GM19438 (cell line): ENCODE data around the gene SV2C.
A peak's percentile ranks its signal among the peaks of the same experiment; 100 is the strongest.
"Not testable (repeated sequence)": the region's sequence is repeated elsewhere in the genome, so short reads cannot be mapped to it uniquely, and the experiment has no call there.

Source experiments
- ATAC-seq: cut with Tn5 transposase; IDR thresholded peaks from one replicate; pipeline ENCODE4 v1.9.1; 2021; ENCODE audit warnings: low read depth; ENCODE audit not compliant: unreplicated experiment

Gene SV2C

DNA sequence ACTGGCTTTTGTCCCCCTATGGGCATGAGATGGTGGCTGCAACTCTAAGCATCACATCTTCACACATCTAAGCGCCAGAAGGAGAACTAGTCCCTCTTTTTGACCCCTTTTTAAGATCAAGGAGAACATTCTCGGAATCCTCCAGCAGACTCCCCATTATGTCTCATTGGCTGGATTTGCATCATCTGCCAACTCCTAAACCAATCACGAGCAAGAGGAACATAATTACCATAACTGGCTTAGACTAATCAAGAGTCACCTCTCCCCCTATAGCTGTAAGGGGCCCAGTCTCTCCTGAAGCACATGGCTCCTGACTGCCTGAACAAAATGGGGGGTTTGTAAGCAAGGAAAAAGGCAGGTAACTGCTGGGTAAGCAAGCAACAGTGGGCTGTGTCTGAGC lies 251.4 kb downstream of the SV2C start:
- no peak for ATAC-seq

GRCh38 chr5:76335451-76335850 lies 252.3 kb downstream of the SV2C start:
- ATAC-seq: not testable (repeated sequence)

DNA sequence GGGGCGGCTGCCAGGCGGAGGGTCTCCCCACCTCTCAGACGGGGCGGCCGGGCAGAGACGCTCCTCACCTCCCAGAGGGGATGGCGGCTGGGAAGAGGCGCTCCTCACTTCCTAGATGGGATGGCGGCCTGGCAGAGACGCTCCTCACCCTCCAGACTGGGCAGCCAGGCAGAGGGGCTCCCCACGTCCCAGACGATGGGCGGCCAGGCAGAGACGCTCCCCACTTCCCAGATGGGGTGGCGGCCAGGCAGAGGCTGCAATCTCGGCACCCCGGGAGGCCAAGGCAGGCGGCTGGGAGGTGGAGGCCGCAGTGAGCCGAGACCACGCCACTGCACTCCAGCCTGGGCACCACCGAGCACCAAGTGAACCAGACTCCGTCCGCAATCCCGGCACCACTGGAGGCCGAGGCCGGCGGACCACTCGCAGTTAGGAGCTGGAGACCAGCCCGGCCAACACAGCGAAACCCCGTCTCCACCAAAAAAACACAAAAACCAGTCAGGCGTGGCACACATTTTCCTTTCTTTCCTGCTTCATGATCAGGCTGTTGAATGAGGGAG lies 253.1 kb downstream of the SV2C start:
- not testable (repeated sequence) for ATAC-seq

DNA sequence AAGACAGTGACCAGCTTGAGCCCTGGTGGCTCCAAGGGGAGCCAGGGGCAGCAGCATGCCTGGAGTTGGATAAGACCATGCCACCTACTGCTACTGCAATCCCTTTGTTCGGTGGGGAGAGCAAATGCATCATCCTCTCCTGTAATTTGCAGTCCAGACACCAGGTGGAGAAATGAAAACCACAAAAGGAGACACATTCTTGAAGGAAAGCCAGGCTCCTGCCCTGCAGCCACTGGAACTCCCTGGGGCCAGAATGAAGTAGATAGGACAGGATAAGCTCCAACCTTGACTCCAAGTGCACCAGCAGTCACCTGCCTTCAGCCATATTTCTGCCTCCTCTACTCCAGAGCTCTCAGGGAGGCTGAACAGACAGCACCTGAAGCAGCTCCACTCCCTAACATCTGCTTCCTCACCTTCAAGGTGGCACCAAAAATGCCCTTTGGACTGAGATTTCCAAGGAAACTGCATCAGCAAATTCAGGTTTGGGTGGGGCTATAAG lies 254.8 kb downstream of the SV2C start:
- peak; percentile 85 for ATAC-seq

GRCh38 chr5:76339919-76340318 lies 256.7 kb downstream of the SV2C start:
- no peak for ATAC-seq

DNA sequence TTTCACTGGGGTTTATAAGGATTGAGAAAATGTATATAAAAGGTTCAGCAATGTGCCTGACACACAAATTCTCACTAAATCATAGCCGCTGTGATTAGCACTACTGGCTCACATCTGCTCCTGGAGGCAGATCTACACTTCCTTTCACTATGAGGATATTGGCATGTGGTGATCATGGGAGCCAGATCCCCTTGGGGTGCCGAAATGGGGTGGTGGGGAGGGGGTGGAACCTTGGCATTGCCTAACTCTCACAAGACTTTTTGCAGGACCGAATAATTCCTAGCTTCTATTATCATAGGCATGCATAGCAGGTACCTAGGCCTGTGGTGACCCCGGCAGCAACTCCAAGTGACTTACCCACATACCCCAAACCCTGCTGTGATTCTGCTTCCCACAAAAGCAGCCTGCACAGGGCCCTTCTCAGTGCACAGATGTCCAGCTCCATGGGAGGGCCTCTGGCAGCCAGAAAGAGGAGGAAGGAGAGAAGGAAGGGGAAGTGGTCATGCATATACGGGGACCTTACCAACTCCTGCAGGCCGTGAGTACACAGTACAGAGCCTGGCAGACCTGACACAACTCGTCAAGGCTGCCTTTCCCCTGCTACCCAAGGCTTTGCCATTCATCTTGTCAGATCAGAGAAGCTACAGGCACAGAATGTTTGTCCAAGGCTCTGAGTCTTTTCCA lies 258.6 kb downstream of the SV2C start:
- no peak for ATAC-seq

DNA sequence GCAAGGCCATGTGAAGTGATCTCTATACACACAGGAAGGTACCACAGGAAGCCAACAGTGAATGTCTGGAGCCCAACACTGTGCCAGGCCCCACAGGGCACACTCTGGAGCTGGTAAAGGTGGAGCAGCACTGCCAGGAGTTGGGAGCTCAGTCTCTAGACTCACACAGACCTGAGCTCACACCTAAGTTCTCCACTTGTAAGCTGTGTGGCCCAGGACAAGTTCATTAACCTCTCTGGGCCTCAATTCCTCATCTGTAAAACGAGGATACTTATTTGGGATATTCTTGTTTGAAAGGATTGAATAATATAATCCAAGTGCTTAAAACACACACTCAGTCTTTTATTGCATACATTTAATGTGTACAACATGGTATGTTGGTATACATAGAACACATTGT lies 259.3 kb downstream of the SV2C start:
- ATAC-seq: no peak

DNA sequence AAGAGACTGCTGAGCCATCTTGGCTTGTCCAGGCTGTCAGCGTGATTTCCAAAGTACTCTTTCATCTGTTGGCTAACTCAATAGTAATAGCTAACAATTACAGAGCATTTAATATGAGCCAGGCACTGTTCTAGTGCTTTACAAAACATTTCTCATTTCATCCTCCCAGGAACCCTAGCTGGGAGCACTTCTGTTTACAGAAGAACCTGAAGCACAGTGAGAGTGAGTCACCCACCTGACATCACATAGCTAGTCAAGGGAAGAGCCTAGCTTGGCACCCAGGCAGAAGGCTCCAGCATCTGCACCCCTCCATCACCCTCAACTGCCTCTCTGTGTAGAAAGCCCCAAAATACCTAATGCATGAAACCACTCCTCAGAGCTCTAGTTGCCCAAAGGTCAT lies 262.4 kb downstream of the SV2C start:
- no peak for ATAC-seq

GRCh38 chr5:76351176-76351575 lies 268.0 kb downstream of the SV2C start:
- peak; percentile 15 for ATAC-seq

DNA sequence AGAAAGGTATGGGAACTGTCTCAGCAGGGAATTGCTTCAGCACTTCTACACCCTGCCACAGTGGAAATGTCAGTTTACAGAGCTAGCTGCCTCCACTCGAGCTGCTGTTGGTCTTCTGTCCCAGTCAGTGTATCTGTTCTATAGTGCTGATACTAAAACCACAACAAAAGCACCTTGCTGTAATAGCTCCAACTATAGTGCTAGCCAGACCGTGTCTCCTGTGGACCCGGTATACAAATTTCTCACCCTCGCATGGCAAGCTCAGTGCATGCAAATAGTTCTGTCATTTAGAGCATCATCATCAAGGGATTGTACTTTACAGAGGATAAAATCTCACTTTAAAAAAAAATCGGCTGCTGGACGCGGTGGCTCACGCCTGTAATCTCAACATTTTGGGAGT lies 268.4 kb downstream of the SV2C start:
- ATAC-seq: peak; percentile 100

DNA sequence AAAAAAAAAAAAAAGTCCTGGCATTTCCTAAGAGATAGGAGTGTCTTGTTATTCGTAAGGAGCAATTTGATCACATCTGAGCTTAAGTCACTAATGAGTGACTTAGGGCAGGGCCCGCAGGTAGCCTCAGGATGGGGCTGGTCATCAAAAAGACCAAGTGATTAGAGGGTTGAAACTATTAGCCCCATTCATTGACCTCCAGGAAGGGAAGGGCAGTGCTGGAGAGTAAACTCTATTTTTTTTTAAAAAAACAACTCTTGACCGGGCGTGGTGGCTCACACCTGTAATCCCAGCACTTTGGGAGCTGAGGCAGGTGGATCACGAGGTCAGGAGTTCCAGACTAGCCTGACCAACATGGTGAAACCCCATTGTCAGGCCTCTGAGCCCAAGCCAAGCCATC lies 273.7 kb downstream of the SV2C start:
- no peak for ATAC-seq

GRCh38 chr5:76363352-76364225 lies 280.4 kb downstream of the SV2C start:
- ATAC-seq: no peak

GRCh38 chr5:76364226-76364589 lies 281.0 kb downstream of the SV2C start:
- no peak for ATAC-seq

DNA sequence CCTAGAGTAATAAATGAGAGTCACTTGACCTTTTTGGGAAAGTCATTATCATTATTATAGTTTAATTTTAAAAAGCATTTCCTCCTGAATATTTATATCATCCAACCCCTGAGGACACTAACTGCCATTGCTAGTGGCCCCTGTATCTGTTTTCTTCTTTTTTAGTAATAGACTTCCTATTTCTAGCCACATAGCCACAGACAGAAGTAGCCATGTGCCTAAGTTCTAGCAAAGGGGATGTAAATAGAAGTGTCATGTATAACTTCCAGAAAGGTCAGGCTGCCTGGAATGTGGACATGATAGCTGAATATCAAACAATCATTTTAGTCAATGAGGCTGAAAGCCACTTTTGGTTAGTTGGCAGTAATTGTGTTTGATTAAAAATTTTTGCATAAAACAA lies 282.4 kb downstream of the SV2C start:
- no peak for ATAC-seq

- no peak for ATAC-seq
These were observed 283.4 kb downstream of the SV2C start for GRCh38 chr5:76366596-76366995.

- ATAC-seq: no peak
These were observed 284.6 kb downstream of the SV2C start for GRCh38 chr5:76367623-76368371.

DNA sequence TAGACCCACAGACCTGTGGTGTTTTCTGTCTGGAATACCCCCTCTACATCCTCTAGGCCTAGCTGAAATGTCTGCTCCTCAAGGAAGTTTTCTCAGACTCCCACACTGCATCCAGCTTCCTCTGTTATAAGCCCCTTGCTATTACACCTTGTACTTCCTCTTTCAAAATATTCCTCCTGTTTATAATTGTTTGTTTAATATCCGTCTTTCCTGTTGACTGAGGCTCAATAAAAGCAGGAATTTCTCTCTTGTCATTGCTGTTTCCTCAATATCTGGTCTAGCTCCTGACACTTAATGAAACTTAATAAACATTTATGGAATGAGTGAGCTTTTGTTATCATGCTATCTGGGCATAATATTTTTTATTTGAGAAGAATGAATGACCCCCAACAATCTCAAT lies 285.8 kb downstream of the SV2C start:
- ATAC-seq: no peak

GRCh38 chr5:76369668-76370067 lies 286.5 kb downstream of the SV2C start:
- not testable (repeated sequence) for ATAC-seq

DNA sequence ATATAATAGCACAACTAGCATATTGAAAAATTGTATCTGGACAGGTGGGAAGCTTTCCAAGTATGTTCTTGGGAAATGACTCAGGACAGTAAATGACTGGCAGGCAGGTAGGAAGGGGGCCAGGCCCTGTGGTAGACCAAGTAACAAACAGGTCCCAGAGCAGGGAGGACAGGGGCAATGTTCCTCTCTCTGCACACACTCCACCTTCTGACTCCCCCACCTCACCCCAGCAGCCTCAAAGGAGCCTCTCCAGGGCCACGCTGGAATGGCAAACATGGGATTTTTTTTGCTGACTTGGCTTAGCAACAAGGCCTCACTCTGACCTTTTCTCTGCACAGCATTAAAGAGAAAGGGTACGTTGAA lies 288.8 kb downstream of the SV2C start:
- no peak for ATAC-seq

- ATAC-seq: no peak
These were observed 289.3 kb downstream of the SV2C start for GRCh38 chr5:76372323-76373054.
